Right lobe of liver (tissue), 4 donors: ENCODE measurements around the gene OTOGL.

Experiments
- POLR2A ChIP-seq: fragments of 450-650 bp; IDR thresholded peaks from one replicate; pipeline ENCODE4 v1.6.1; 2017; ENCODE audit warnings: antibody characterized with exemption, mild to moderate bottlenecking
- TF ChIP-seq, protein P1 (sequence below), 4 donors: fragments of 200-600 bp in 3 of 4; fragments of 450-650 bp in 1 of 4; IDR thresholded peaks; one replicate each; pipeline versions ENCODE4 v1.5.1 to v1.8.0; 2016 to 2022; ENCODE audit warnings: antibody characterized with exemption in 4 of 4, mild to moderate bottlenecking in 2 of 4
- donor health status: DM: no; HTN: no; CAD: no.
- donor health status: DM: no; HTN: no; CAD: no.
- donor health status: DM: no; HTN: yes; CAD: no.

- TF ChIP-seq, protein P1, sequence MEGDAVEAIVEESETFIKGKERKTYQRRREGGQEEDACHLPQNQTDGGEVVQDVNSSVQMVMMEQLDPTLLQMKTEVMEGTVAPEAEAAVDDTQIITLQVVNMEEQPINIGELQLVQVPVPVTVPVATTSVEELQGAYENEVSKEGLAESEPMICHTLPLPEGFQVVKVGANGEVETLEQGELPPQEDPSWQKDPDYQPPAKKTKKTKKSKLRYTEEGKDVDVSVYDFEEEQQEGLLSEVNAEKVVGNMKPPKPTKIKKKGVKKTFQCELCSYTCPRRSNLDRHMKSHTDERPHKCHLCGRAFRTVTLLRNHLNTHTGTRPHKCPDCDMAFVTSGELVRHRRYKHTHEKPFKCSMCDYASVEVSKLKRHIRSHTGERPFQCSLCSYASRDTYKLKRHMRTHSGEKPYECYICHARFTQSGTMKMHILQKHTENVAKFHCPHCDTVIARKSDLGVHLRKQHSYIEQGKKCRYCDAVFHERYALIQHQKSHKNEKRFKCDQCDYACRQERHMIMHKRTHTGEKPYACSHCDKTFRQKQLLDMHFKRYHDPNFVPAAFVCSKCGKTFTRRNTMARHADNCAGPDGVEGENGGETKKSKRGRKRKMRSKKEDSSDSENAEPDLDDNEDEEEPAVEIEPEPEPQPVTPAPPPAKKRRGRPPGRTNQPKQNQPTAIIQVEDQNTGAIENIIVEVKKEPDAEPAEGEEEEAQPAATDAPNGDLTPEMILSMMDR (IDR thresholded peaks at IDR 0.05): no peak
- TF ChIP-seq POLR2A: no peak
Observed at GRCh38 chr12:80291108-80291754, 191.9 kb downstream of the OTOGL start.
